H1 (cell line): ENCODE measurements around the gene PRDM1.

Experiments
- CBX5 ChIP-seq: fragments of 300-800, 300-1000 bp; sonication (generic); IDR thresholded peaks from 2 replicates; pipeline ENCODE4 v1.7.1; 2016; ENCODE audit warnings: antibody characterized with exemption, low read length, low read depth
- CREB1 ChIP-seq: IDR thresholded peaks from 2 replicates; pipeline ENCODE4 v1.6.1; 2012; ENCODE audit warnings: inconsistent platforms
- E2F6 ChIP-seq: IDR thresholded peaks from 2 replicates; pipeline ENCODE4 v1.6.1; 2012; ENCODE audit warnings: inconsistent platforms
- EP300 ChIP-seq, 2 experiments: IDR thresholded peaks; 1 replicate in 1 of 2; 2 replicates in 1 of 2; pipeline ENCODE4 v1.6.1; 2011 to 2012; ENCODE audit warnings: low read depth in 2 of 2, low read length in 2 of 2, mild to moderate bottlenecking in 2 of 2, borderline replicate concordance in 1 of 2, inconsistent platforms in 1 of 2, moderate library complexity in 1 of 2
- KDM1A ChIP-seq: fragments of 200-600, 300-600 bp; sonication (generic); IDR thresholded peaks from 2 replicates; pipeline ENCODE4 v1.7.1; 2016; ENCODE audit warnings: mild to moderate bottlenecking, low read length, borderline replicate concordance
- POLR2A ChIP-seq, 2 experiments: IDR thresholded peaks; 1 replicate in 1 of 2; 2 replicates in 1 of 2; pipeline ENCODE4 v1.6.1; 2011; ENCODE audit warnings: low read depth in 2 of 2, low read length in 2 of 2, mild to moderate bottlenecking in 2 of 2; ENCODE audit errors: control extremely low read depth in 1 of 2
- RNF2 ChIP-seq: fragments of 200-900, 300-1000 bp; sonication (generic); IDR thresholded peaks from 2 replicates; pipeline ENCODE4 v1.7.1; 2016; ENCODE audit warnings: borderline replicate concordance, low read depth, mild to moderate bottlenecking, antibody characterized with exemption, low read length; ENCODE audit not compliant: poor library complexity, severe bottlenecking; ENCODE audit errors: missing control alignments
- TAF1 ChIP-seq: IDR thresholded peaks from 2 replicates; pipeline ENCODE4 v1.6.1; 2011; ENCODE audit warnings: mild to moderate bottlenecking, low read depth, low read length
- TAF7 ChIP-seq: optimal IDR thresholded peaks from 2 replicates; pipeline ENCODE3; 2011; ENCODE audit warnings: low read depth, mild to moderate bottlenecking, inconsistent platforms, low read length, moderate library complexity, borderline replicate concordance
- TBP ChIP-seq: IDR thresholded peaks from 2 replicates; pipeline ENCODE4 v1.6.1; 2011; ENCODE audit warnings: low read depth, low read length, improper control_type of control experiment
- TF ChIP-seq, protein P1 (sequence below), 3 experiments: IDR thresholded peaks; 1 replicate in 2 of 3; 2 replicates in 1 of 3; pipeline versions ENCODE4 v1.5.1 to v1.6.1; 2011; ENCODE audit warnings: low read length in 3 of 3, mild to moderate bottlenecking in 3 of 3, inconsistent platforms in 2 of 3, low read depth in 1 of 3, moderate library complexity in 1 of 3; ENCODE audit not compliant: insufficient read depth in 1 of 3; ENCODE audit errors: control extremely low read depth in 1 of 3
- TF ChIP-seq, protein P2 (sequence below): fragments of 300-600 bp; sonication (generic); IDR thresholded peaks from 2 replicates; pipeline ENCODE4 v1.7.1; 2012; ENCODE audit warnings: low read length, moderate library complexity, mild to moderate bottlenecking, inconsistent platforms; ENCODE audit not compliant: insufficient replicate concordance
- TF ChIP-seq, protein P3 (sequence below): IDR thresholded peaks from 2 replicates; pipeline ENCODE4 v1.6.1; 2011; ENCODE audit warnings: low read depth, mild to moderate bottlenecking, low read length; ENCODE audit not compliant: insufficient read depth

DNA sequence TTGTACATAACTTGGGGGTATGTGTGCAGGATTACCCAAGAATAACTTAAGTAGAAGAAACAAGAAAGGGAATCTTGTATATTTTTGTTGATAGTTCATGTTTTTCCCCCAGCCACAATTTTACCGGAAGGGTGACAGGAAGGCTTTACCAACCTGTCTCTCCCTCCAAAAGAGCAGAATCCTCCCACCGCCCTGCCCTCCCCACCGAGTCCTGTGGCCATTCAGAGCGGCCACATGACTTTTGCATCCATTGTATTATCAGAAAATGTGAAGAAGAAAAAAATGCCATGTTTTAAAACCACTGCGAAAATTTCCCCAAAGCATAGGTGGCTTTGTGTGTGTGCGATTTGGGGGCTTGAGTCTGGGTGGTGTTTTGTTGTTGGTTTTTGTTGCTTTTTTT lies 22.0 kb downstream of the PRDM1 start:
- TF ChIP-seq, protein P1, sequence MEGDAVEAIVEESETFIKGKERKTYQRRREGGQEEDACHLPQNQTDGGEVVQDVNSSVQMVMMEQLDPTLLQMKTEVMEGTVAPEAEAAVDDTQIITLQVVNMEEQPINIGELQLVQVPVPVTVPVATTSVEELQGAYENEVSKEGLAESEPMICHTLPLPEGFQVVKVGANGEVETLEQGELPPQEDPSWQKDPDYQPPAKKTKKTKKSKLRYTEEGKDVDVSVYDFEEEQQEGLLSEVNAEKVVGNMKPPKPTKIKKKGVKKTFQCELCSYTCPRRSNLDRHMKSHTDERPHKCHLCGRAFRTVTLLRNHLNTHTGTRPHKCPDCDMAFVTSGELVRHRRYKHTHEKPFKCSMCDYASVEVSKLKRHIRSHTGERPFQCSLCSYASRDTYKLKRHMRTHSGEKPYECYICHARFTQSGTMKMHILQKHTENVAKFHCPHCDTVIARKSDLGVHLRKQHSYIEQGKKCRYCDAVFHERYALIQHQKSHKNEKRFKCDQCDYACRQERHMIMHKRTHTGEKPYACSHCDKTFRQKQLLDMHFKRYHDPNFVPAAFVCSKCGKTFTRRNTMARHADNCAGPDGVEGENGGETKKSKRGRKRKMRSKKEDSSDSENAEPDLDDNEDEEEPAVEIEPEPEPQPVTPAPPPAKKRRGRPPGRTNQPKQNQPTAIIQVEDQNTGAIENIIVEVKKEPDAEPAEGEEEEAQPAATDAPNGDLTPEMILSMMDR (IDR thresholded peaks at IDR 0.05; ENCODE audit: control extremely low read depth in 1 of 3, insufficient read depth in 1 of 3, low read depth in 1 of 3, low read length in 3 of 3): no peak
- TF ChIP-seq, protein P2, sequence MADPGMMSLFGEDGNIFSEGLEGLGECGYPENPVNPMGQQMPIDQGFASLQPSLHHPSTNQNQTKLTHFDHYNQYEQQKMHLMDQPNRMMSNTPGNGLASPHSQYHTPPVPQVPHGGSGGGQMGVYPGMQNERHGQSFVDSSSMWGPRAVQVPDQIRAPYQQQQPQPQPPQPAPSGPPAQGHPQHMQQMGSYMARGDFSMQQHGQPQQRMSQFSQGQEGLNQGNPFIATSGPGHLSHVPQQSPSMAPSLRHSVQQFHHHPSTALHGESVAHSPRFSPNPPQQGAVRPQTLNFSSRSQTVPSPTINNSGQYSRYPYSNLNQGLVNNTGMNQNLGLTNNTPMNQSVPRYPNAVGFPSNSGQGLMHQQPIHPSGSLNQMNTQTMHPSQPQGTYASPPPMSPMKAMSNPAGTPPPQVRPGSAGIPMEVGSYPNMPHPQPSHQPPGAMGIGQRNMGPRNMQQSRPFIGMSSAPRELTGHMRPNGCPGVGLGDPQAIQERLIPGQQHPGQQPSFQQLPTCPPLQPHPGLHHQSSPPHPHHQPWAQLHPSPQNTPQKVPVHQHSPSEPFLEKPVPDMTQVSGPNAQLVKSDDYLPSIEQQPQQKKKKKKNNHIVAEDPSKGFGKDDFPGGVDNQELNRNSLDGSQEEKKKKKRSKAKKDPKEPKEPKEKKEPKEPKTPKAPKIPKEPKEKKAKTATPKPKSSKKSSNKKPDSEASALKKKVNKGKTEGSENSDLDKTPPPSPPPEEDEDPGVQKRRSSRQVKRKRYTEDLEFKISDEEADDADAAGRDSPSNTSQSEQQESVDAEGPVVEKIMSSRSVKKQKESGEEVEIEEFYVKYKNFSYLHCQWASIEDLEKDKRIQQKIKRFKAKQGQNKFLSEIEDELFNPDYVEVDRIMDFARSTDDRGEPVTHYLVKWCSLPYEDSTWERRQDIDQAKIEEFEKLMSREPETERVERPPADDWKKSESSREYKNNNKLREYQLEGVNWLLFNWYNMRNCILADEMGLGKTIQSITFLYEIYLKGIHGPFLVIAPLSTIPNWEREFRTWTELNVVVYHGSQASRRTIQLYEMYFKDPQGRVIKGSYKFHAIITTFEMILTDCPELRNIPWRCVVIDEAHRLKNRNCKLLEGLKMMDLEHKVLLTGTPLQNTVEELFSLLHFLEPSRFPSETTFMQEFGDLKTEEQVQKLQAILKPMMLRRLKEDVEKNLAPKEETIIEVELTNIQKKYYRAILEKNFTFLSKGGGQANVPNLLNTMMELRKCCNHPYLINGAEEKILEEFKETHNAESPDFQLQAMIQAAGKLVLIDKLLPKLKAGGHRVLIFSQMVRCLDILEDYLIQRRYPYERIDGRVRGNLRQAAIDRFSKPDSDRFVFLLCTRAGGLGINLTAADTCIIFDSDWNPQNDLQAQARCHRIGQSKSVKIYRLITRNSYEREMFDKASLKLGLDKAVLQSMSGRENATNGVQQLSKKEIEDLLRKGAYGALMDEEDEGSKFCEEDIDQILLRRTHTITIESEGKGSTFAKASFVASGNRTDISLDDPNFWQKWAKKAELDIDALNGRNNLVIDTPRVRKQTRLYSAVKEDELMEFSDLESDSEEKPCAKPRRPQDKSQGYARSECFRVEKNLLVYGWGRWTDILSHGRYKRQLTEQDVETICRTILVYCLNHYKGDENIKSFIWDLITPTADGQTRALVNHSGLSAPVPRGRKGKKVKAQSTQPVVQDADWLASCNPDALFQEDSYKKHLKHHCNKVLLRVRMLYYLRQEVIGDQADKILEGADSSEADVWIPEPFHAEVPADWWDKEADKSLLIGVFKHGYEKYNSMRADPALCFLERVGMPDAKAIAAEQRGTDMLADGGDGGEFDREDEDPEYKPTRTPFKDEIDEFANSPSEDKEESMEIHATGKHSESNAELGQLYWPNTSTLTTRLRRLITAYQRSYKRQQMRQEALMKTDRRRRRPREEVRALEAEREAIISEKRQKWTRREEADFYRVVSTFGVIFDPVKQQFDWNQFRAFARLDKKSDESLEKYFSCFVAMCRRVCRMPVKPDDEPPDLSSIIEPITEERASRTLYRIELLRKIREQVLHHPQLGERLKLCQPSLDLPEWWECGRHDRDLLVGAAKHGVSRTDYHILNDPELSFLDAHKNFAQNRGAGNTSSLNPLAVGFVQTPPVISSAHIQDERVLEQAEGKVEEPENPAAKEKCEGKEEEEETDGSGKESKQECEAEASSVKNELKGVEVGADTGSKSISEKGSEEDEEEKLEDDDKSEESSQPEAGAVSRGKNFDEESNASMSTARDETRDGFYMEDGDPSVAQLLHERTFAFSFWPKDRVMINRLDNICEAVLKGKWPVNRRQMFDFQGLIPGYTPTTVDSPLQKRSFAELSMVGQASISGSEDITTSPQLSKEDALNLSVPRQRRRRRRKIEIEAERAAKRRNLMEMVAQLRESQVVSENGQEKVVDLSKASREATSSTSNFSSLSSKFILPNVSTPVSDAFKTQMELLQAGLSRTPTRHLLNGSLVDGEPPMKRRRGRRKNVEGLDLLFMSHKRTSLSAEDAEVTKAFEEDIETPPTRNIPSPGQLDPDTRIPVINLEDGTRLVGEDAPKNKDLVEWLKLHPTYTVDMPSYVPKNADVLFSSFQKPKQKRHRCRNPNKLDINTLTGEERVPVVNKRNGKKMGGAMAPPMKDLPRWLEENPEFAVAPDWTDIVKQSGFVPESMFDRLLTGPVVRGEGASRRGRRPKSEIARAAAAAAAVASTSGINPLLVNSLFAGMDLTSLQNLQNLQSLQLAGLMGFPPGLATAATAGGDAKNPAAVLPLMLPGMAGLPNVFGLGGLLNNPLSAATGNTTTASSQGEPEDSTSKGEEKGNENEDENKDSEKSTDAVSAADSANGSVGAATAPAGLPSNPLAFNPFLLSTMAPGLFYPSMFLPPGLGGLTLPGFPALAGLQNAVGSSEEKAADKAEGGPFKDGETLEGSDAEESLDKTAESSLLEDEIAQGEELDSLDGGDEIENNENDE: no peak
- TF ChIP-seq EP300 (IDR thresholded peaks at IDR 0.05; ENCODE audit: borderline replicate concordance in 1 of 2, low read depth in 2 of 2, low read length in 2 of 2) (no peak), E2F6 (no peak), TAF1 (no peak), TBP (no peak), TAF7 (no peak), CREB1 (no peak), CBX5 (no peak), POLR2A (IDR thresholded peaks at IDR 0.05; ENCODE audit: control extremely low read depth in 1 of 2, low read depth in 2 of 2, low read length in 2 of 2) (no peak), RNF2 (no peak), KDM1A (no peak)
- TF ChIP-seq, protein P3, sequence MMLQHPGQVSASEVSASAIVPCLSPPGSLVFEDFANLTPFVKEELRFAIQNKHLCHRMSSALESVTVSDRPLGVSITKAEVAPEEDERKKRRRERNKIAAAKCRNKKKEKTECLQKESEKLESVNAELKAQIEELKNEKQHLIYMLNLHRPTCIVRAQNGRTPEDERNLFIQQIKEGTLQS: no peak
